Anterior cingulate cortex (tissue), 58 donors: Measurements from ENCODE around the gene M1AP.

Source experiments
- DNase-seq, 58 donors: peaks; one replicate each; lab custom pipeline; 2025; lab: John Stamatoyannopoulos, UW

The M1AP gene

GRCh38 chr2:74511104-74511989 lies 136.8 kb downstream of the M1AP start:
- no peak for DNase-seq

GRCh38 chr2:74510272-74510671 lies 137.9 kb downstream of the M1AP start:
- DNase-seq, result no peak

- peak in 20 of 58 donors; percentile 5 to 69 (median 34) for DNase-seq
Measured at GRCh38 chr2:74507926-74508520, 140.1 kb downstream of the M1AP start.
